ENCODE data around the gene CLCN1.

CLCN1 gene

GRCh38 chr7:143315776-143316175 is at the start of gene CLCN1:
TSS of gene CLCN1 (plus strand) at chr7:143316111. CDS start at chr7:143316213, 102 bp downstream.
- DNase-seq (ENCODE audit: low read depth in 2 of 2) = no peak
- TF ChIP-seq CTCF (IDR thresholded peaks at IDR 0.05; ENCODE audit: low read depth, low read length) = no peak
- no peak within 1 kb of the TSS for H3K4me3 ChIP-seq (replicated peaks in 1 of 2; ENCODE audit: low read depth in 2 of 2, low read length in 2 of 2)

- DNase-seq (ENCODE audit: low read depth in 2 of 2) = no peak
- no peak for TF ChIP-seq CTCF (IDR thresholded peaks at IDR 0.05; ENCODE audit: low read depth, low read length)
These were observed 46.7 kb upstream of the CLCN1 start for GRCh38 chr7:143269251-143269650.

GRCh38 chr7:143271240-143271639 is 44.7 kb upstream of the CLCN1 start:
- H3K4me3 ChIP-seq (replicated peaks in 1 of 2; ENCODE audit: low read depth in 2 of 2, low read length in 2 of 2) = no peak overlapping the region
- TF ChIP-seq CTCF (IDR thresholded peaks at IDR 0.05; ENCODE audit: low read depth, low read length) = no peak
- no peak for DNase-seq (ENCODE audit: low read depth in 2 of 2)

More at GRCh38 chr7:143269251-143269650, 46.7 kb upstream of the CLCN1 start:
- H3K4me3 ChIP-seq (replicated peaks in 1 of 2; ENCODE audit: low read depth in 2 of 2, low read length in 2 of 2) = no peak overlapping the region

GRCh38 chr7:143272871-143273270 is 43.0 kb upstream of the CLCN1 start:
- no peak overlapping the region for H3K4me3 ChIP-seq (replicated peaks in 1 of 2; ENCODE audit: low read depth in 2 of 2, low read length in 2 of 2)
- DNase-seq (ENCODE audit: low read depth in 2 of 2) = no peak
- TF ChIP-seq CTCF (IDR thresholded peaks at IDR 0.05; ENCODE audit: low read depth, low read length) = no peak

- DNase-seq (ENCODE audit: low read depth in 2 of 2) = peak; percentile 90 to 94
- no peak overlapping the region for H3K4me3 ChIP-seq (replicated peaks in 1 of 2; ENCODE audit: low read depth in 2 of 2, low read length in 2 of 2)
- no peak for TF ChIP-seq CTCF (IDR thresholded peaks at IDR 0.05; ENCODE audit: low read depth, low read length)
These were observed 36.5 kb upstream of the CLCN1 start for GRCh38 chr7:143279186-143280098.

GRCh38 chr7:143280160-143280559 is 35.8 kb upstream of the CLCN1 start:
- no peak overlapping the region for H3K4me3 ChIP-seq (replicated peaks in 1 of 2; ENCODE audit: low read depth in 2 of 2, low read length in 2 of 2)
- DNase-seq (ENCODE audit: low read depth in 2 of 2) = no peak
- TF ChIP-seq CTCF (IDR thresholded peaks at IDR 0.05; ENCODE audit: low read depth, low read length) = no peak
